ENCODE data around the gene PTPRK.

Gene PTPRK

DNA sequence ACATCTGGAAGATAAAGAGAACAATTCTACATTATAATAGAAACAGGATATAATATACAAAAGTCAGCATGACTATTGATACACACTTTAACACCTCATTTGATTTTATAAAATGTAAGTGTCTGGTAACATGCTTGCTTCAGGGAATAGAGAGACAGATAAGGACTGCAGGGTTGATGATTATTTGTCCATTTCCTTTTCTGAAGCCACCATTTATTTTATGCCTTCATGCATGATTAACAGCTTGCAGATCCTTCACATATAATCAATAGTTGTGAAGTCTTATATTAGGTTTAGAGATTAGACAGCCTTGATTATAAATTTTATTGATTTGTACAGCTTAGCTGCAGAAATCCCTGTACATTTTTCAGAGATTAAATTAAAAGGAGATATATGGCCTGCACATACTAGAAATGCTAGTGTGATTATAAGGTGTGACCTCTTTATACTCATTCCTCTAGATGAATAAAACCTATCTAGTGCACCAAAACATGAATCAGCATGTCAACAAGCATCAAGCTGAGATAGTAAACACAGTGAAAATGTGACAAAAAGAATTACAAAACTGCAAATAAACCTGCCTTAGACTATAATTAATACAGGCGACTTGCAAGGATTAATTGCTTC, 420.7 kb downstream of the PTPRK start:
- H3K4me3 ChIP-seq (ENCODE audit: control insufficient read depth, low read depth, low read length), result no peak overlapping the region
- no peak for DNase-seq (ENCODE audit: low read depth)

DNA sequence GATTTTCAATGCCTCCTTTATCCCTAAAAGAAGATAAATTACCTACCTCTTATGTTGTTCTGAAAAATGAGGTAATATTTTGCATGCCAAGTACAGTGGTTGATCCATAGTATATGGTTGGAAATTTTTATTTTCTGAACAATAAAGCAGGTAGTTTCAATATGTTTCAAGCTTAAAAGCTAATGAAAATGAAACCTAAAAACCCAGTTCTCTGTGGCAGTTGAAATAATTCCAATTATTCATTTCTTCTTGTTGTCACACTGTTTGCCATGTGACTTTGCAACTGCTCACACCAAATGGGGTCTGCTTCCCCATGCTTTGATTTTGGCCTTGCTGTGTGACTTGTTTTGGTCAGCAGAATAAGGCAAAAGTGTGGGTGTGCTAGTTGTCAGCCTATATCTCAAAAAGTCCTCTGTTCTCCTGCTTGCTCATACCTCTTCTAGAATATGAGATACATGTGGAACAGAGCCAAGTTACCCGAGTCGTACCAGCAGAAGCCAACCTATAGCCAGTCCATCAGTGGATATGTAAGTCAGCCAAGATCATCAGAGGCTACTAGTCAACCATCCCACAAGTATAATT, 422.3 kb downstream of the PTPRK start:
- TF ChIP-seq, protein P1, sequence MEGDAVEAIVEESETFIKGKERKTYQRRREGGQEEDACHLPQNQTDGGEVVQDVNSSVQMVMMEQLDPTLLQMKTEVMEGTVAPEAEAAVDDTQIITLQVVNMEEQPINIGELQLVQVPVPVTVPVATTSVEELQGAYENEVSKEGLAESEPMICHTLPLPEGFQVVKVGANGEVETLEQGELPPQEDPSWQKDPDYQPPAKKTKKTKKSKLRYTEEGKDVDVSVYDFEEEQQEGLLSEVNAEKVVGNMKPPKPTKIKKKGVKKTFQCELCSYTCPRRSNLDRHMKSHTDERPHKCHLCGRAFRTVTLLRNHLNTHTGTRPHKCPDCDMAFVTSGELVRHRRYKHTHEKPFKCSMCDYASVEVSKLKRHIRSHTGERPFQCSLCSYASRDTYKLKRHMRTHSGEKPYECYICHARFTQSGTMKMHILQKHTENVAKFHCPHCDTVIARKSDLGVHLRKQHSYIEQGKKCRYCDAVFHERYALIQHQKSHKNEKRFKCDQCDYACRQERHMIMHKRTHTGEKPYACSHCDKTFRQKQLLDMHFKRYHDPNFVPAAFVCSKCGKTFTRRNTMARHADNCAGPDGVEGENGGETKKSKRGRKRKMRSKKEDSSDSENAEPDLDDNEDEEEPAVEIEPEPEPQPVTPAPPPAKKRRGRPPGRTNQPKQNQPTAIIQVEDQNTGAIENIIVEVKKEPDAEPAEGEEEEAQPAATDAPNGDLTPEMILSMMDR (IDR thresholded peaks at IDR 0.05; ENCODE audit: control insufficient read depth, insufficient read depth, low read depth, low read length, missing control alignments), result no peak
- DNase-seq (ENCODE audit: low read depth), result no peak

More for the DNA sequence above, 420.7 kb downstream of the PTPRK start:
- TF ChIP-seq, protein P1 (IDR thresholded peaks at IDR 0.05; ENCODE audit: control insufficient read depth, insufficient read depth, low read depth, low read length, missing control alignments), result no peak

DNA sequence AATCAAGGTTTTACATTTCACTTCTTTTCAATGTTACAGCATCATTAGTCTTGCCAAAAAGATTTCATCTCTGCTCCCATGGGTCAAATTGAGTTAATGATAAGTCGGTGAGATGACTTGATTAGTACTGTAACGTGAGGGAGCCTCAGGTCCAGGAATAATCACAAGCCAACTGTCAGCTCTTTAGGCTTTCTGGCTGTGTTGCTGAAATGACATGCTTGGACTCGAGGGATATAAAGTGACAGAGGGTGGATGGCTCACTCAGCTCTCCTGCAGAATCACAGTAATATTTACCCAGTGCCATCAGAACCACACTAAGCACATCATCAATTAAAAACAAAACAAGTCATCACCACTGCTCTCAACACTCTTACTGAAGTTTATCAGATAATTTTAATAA, 423.4 kb downstream of the PTPRK start:
- no peak overlapping the region for H3K4me3 ChIP-seq (ENCODE audit: control insufficient read depth, low read depth, low read length)
- TF ChIP-seq, protein P1 (IDR thresholded peaks at IDR 0.05; ENCODE audit: control insufficient read depth, insufficient read depth, low read depth, low read length, missing control alignments), result no peak
- no peak for DNase-seq (ENCODE audit: low read depth)

More for the DNA sequence above, 422.3 kb downstream of the PTPRK start:
- no peak overlapping the region for H3K4me3 ChIP-seq (ENCODE audit: control insufficient read depth, low read depth, low read length)

DNA sequence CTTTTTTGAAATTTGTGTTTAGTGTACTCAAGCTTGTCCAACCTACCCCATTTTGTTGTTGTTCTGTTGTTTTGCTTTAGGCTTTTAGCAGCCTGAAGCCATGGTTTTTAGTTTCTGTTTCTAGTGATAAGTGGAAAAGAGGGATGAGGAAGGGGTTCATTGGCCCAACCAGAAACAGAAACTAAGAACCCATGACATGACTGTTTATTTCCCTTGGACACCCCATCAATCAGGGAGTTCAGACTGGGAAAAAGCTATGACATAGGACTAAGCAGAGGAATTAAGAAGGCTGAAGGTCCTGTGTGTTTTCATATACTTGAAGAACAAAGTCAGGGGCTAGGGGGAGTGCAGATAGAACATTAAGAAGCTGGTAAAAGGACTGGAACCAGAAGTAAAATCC, 425.0 kb downstream of the PTPRK start:
- TF ChIP-seq, protein P1 (IDR thresholded peaks at IDR 0.05; ENCODE audit: control insufficient read depth, insufficient read depth, low read depth, low read length, missing control alignments), result no peak
- H3K4me3 ChIP-seq (ENCODE audit: control insufficient read depth, low read depth, low read length), result no peak overlapping the region
- no peak for DNase-seq (ENCODE audit: low read depth)

DNA sequence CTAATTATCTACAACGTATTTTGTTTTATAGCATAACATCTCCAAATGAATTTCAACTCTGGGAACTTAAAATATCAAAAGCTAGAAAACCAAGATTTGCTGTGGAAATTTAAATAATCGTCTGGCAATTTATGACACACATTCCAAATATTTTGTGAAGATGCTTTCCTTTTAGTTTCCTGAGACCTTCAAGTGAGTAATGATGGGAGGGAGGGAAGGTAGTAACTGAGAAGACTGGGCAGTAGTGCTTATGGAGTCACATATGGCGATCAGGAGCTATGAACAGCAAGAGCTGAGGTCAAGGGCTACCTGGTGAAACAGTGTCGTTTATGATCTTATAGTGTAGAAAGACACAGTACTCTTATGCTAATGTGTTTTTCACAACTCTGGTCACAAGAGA, 441.4 kb downstream of the PTPRK start:
- no peak overlapping the region for H3K4me3 ChIP-seq (ENCODE audit: control insufficient read depth, low read depth, low read length)
- TF ChIP-seq, protein P1 (IDR thresholded peaks at IDR 0.05; ENCODE audit: control insufficient read depth, insufficient read depth, low read depth, low read length, missing control alignments), result no peak
- DNase-seq (ENCODE audit: low read depth), result no peak

DNA sequence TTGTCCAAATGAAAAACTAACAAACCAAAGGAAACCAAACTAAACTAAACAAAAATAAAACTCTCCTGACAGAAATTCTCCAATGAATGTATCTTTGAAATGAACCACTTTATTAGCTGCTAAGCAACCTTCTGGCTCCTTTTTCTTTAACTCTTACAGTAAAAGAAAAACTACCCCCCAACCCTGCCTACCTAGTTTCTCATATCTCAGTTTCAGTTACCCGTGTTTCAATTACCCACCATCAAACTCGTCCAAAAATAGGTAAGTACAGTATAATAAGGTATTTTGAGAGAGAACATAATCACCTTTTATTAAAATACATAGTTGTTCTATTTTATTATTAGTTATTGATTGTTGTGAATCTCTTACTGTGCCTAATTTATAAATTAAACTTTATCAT, 442.1 kb downstream of the PTPRK start:
- no peak for DNase-seq (ENCODE audit: low read depth)
- H3K4me3 ChIP-seq (ENCODE audit: control insufficient read depth, low read depth, low read length), result no peak overlapping the region
- TF ChIP-seq, protein P1 (IDR thresholded peaks at IDR 0.05; ENCODE audit: control insufficient read depth, insufficient read depth, low read depth, low read length, missing control alignments), result no peak
